NCI-H1694 treated with DMSO at 0.1 percent for 48 hours (cell line): ENCODE results near the gene JAKMIP1.

Experiments used
- DNase-seq: peaks from one replicate; lab custom pipeline; 2025; lab: John Stamatoyannopoulos, UW

JAKMIP1 gene

DNA sequence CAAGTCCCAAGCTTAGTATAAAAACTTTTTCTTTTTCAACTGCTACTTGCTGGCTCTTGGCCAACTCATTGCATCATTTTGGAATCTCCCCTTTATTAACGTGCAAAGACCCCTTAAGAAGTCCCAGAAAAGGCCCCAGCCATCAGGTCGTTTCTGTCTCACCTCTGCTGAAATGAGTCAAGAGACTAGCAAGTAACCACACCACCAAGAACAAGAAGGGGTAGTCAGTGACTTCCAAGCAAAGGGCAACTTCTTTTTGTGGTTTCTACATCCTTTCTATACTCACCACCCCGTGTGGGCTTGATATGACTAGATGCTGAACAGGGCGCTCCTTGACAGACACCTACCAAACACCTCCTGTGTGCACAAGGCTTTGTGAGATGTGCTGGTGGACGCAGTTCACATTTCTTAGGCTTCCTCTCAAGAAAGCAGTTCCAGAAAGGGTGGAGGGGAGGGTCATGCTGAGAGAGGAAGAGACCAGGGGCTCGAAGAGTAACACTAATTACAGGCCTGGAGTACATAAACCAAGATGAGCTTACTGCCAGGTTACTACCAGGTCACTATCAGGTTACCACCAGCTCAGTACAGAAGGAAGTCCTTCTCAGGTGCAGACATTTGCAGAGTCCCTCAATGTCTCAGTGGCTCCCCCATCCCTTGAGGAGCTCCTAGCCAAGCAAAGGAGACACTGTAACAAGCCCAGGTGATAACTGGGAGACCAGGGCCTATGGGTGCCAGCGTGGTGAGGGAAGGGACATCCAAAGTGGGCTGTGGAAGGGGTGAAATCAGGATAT, 19.3 kb downstream of the JAKMIP1 start:
- no peak for DNase-seq

- no peak for DNase-seq
Measured at GRCh38 chr4:6179362-6179761, 21.0 kb downstream of the JAKMIP1 start.

- DNase-seq = no peak
Measured at GRCh38 chr4:6178757-6179156, 21.6 kb downstream of the JAKMIP1 start.

DNA sequence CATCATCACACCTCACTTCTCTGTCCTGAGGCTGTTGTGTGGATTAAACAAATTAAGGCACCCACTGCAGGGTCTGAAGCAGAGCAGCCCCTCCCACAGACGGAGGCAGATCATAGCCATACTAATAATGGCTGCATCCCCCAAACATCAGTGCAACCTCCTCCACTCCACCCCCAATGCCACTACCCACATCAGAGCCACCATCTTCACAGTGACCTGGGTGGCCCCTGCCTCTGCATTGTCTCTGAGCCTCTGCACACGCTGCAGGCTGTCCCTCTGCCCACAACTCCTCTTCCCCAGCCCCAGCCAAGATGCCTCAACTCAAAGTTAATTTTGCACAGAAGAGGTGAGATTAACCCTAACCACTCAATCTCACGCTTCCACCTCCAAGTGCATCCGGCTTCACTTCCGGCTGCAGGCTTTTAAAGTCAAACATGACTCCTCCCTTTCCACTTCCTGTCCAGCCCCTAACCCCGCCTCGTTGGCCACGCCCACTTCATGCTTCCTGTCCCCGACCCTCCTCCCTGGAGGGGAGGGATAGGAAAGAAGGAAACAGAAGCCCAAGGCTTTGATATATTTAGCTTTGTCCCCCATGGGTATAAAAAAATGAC, 22.7 kb downstream of the JAKMIP1 start:
- no peak for DNase-seq

DNA sequence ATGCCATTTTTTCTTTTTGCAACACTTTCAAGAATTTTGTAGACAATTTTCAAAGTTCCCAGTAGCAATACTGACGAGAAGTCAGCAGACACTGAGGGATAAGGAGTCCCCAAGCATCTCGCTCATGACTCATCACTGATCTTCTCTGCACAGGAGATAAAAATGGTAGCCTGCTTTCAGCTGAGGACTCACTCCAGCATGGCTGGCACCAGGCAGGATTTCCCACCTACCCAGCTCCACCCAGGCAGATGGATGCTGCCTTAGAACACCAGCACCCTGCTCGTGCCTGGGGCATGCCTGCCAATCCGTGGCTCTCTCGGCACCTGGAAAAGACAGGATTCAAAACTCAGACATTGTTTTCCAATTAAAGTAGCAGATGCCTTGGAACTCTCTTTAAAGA, 24.9 kb downstream of the JAKMIP1 start:
- no peak for DNase-seq

DNA sequence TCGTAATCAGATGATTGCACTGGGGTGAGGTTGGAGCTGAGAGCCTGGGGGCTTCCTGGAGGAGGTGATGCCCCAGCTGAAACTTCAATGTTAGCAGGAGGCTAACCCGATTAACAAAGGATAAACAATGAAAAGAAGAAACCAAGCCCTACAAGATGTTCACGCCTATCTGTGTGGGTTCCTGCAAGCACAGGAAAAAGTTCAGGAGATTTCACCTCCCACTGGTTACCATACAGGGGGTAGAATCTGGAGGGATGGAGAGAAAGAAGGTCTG, 27.5 kb downstream of the JAKMIP1 start:
- no peak for DNase-seq

- no peak for DNase-seq
Measured at GRCh38 chr4:6172093-6172926, 28.0 kb downstream of the JAKMIP1 start.

DNA sequence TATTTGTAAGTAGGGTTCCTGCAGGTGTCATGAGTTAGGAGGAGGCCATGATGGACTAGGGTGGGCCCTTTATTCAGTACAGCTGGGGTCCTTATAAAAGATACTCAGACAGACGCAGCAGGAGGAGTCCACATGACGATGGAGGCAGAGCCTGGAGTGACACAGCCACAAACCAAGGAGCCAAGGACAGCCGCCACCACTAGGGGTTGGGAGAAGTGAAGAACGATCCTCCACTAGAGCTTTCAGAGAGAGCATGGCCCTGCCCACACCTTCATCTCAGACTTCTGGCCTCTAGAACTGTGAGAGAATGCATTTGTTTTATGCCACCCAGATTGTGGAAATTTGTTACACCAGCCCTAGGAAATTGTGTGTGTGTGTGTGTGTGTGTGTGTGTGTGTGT, 31.1 kb downstream of the JAKMIP1 start:
- no peak for DNase-seq

- DNase-seq = no peak
Measured at GRCh38 chr4:6165766-6166165, 34.6 kb downstream of the JAKMIP1 start.

DNA sequence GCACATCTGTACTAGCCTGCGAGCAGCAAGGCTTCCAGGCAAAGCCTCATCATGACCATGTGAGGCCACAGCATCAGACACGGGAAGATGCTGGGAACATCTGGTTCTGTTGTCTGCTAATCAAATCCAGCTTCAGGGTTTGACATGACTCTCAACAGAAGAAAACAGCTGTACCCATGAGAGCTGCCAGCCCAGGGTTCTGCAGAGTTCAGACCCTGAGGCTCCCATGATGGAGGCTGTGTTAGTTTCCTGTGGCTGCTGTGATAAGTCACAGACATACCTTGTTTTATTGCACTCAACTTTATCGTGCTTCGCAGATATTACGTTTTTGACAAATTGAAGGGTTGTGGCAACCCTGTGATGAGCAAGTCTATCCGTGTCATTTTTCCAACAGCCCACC, 37.5 kb downstream of the JAKMIP1 start:
- DNase-seq = no peak

DNA sequence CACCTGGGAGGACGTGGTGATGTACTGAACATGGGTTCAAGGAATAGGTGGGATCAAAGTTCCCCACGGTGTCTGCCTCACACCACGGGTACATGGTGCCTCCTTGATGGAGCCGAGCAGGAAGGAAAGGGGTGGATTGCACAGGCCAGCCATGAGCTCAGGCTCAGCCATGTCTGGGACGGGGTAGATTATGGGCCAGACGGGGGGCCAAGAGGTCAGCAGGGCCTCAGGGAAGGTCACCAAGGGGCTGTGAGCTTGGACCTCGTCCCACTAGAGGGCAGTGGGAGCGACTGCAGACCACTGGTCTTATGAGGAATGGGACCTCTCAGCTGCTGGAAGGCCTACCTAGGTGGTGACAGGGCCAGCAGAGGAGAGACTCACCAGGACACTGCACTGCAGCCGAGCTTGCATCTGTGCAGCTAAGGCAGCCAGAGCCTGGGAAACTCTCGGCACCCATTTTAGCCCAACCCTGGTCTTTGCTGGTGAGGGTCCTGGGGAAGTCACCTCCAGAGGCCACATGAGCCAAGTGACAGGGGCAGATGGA, 38.4 kb downstream of the JAKMIP1 start:
- no peak for DNase-seq

DNA sequence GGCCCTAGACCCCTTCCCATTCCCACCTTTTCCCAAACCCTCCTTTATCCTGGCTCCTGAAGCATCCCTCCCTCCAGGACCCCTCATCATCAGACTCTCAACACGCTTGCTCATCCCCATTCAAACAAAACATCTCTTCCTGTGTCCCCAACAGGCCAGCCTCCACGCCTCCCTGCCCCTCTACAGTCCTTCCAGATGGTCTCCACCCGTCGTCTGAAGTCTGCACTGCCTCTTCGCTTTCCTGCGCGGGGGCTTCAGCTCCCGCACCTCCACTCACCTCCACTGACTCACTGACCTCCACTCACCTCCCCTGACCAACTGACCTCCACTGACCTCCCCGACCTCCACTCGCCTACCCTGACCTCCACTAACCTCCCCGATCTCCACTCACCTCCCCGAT, 39.8 kb downstream of the JAKMIP1 start:
- no peak for DNase-seq

GRCh38 chr4:6157926-6158325, 42.4 kb downstream of the JAKMIP1 start:
- no peak for DNase-seq

DNA sequence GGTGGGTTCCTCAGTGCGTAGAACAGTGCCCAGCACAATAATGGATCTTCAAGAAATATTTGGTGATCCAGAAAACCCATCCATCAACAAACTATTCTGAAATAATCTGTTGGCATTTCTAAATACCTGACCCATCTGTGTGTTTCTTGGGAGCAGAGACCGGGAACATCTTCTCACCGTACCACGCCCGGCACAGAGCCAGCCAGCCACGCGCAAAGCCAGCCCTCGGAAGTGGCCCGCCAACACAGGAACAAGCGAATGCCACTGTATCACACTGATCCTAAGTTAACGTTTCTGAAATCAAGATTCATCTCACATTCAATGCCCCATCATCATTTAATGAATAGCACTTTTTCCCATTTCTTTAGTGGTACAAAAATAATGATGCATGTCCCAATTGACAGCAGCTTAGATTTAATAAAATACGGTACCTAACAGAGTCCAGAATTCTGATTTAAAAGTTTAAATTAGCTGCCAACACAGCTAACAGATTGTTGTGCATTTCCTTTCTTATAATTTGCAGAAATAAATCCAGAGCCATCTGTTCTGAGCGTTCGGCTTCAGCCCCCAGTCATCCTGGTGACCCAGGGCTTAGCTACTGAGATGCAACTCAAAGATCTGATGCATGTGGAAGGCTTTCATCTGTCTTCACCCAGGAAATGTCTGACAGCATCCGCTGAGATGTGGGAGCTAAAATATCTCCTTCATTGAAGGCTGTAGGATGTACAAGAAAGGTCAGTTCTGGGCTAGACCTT, 44.2 kb downstream of the JAKMIP1 start:
- no peak for DNase-seq

- DNase-seq = no peak
Measured at GRCh38 chr4:6154875-6155274, 45.5 kb downstream of the JAKMIP1 start.

- DNase-seq = no peak
Measured at GRCh38 chr4:6153874-6154273, 46.5 kb downstream of the JAKMIP1 start.

DNA sequence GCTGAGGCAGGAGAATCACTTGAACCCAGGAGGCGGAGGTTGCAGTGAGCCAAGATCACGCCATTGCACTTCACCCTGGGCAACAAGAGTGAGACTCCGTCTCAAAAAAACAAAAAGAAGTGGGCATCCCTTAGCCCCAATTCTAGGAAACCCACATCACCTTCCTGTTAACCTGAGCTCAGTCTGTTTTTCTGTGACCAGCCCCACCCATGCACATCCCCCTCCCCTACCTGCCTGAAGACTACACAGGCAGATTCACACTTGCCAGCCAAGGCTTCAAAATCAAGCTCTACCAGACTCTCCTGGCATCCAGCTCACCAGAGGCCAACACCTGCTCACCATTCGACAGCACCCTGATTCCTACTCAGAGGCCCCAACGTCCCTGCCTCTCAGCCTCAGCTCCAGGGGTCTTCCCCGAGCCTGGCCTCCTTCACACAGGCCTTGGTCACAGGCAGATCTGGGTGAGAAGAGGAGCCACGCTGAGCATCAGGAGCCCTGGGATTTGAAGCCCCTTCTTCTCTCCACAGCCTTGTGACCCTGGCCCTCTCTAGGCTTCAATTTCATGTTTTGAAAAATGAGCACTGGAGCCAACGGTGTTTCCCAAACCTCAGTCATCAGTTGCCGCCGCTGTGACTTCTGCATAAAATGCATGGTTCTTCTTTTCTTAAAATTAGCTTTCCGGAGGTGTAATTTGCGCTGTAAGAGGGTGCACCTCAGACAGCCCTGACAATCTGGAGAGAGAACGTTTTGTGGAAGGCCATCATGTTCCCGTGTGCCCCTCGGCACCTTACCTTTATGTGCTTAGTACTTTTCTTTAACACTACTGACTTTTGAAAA, 47.3 kb downstream of the JAKMIP1 start:
- DNase-seq = no peak

DNA sequence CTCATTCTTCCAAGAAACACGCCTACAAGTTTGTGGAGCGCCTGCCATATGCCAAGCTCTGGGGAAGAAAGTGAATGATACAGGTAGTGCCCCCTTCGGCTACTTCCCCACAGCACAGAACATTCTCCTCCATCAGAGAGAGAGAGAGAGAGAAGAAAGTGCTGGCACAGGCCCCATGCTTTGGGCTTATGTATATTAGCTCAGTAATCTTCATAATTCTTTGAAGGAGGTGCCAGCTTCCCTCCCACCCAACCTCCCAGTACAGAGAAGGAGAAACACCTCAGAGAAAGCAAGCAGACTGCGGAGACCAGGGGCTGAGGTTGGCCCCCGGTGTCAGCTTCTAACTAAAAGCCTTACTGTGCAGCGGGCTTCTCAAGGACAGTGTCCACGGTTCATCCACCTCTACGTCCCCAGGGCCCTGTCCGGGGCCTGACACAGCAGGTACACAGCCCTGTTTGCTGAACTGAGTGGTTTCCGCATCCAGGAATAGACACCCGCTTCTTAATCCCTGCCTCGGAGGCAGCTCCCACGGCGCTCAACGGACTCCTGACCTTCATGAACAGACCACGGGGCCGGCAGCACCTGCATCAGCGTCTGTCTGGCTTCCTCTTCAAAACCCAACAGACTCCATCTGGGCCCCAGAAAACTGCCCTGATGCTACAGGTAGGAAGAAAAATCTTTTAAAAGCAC, 50.2 kb downstream of the JAKMIP1 start:
- no peak for DNase-seq

DNA sequence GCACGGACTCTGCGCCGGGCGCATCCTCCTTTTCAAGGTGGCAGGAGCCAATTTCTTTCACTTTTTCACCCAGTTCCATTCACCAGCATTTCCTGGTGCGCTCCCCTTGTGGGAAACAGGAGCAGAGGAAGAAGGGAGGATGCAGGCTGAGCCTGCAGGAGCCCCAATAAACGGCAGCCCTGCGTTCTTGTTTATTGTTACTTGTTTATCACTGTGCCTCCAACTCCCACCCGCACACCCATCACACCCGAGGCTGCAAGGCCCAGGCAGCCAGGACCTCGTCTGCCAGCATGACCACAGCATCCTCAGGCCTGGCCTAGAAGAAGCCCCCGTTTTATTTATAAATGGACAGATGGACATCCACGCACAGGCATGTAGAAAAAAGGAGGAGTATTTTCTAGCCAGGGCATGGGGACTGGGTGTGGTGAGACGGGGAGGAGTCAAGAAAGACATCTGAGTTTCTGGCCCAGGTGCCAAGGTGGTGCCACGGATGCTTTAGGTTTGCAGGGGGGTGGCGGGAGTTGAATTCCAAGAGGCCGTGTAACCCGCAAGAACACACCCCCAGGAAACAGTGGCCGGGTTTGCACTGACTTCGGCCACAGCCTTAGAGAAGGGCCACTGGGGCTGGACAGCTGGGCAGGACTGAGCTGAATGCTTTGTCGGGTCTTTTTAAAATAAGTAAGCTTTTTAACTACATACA, 51.7 kb downstream of the JAKMIP1 start:
- no peak for DNase-seq

DNA sequence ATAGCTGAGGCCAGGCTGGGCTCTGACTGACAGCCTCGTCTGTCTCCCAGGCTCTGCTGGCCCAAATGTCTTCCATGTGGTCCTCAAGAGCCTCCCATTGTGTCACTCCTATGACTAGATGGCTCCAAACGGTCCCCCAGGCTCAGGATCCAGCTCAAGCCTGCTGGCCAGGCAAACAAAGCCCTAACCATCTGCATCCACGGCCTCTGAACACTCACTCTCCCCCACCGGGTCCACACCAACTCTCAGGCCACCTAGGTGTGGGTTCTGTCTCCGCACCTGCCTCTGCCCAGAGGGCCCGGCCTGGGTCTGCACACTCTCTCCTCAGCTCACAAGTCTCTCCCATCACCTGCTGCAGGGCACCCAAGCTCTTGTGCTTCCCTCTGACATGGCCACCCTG, 52.9 kb downstream of the JAKMIP1 start:
- DNase-seq = no peak
